CD4-positive, alpha-beta T cell treated with Interleukin-15 for 1 hour (primary cell): Measurements from ENCODE around the gene CD47.

Source experiments
- DNase-seq: peaks from one replicate; pipeline ENCODE4 v3.0.0-alpha.2; 2020

The CD47 gene

GRCh38 chr3:108114423-108115065 is 23.7 kb upstream of the CD47 start:
- no peak for DNase-seq

DNA sequence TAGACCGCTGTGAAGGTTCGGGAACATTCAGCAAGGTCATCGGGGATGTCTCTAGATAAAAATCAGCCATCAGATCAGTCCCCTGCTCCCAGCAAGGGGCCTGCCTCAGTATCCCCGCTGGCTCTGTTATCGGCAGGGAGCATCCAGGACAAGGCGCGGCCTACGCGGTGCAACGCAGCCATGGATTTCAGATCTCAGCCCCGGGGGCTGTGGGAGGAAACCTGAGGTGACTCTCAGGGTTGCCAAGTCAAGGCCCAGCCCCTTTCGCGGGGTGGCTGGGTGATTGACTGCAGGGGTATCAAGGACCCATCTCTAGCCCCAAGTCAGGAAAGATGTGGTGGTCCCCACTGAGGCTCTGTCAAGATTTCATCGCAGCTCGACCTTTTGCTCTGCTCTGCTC is 23.1 kb upstream of the CD47 start:
- DNase-seq, result no peak

- DNase-seq, result no peak
These were observed 20.1 kb upstream of the CD47 start for GRCh38 chr3:108110934-108111333.

DNA sequence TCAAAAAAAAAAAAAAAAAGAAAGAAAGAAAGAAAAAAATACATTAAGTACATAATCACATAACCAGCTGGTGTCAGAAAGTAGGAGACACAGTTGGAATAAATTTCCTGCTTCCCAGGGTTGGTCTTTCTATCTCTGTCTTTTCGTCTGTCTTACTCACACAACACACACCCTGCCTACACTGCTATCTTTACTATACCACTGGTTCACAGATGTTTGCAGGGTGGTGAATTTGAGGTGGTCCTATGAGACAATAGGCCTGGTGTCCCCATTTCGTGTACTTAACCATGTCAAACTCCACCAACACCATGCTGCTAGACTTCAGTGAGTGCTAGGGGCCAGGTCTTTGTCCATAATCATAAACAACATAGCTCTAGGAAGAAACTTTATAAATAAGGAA is 17.6 kb upstream of the CD47 start:
- no peak for DNase-seq

- DNase-seq, result no peak
These were observed 15.6 kb upstream of the CD47 start for GRCh38 chr3:108106449-108106848.

GRCh38 chr3:108106031-108106430 is 15.2 kb upstream of the CD47 start:
- DNase-seq, result no peak

- DNase-seq, result no peak
These were observed 13.3 kb upstream of the CD47 start for GRCh38 chr3:108103886-108104797.

GRCh38 chr3:108103040-108103751 is 12.4 kb upstream of the CD47 start:
- DNase-seq, result no peak

- no peak for DNase-seq
These were observed 11.7 kb upstream of the CD47 start for GRCh38 chr3:108102420-108103039.

GRCh38 chr3:108100906-108101660 is 10.3 kb upstream of the CD47 start:
- peak; percentile 48 for DNase-seq

DNA sequence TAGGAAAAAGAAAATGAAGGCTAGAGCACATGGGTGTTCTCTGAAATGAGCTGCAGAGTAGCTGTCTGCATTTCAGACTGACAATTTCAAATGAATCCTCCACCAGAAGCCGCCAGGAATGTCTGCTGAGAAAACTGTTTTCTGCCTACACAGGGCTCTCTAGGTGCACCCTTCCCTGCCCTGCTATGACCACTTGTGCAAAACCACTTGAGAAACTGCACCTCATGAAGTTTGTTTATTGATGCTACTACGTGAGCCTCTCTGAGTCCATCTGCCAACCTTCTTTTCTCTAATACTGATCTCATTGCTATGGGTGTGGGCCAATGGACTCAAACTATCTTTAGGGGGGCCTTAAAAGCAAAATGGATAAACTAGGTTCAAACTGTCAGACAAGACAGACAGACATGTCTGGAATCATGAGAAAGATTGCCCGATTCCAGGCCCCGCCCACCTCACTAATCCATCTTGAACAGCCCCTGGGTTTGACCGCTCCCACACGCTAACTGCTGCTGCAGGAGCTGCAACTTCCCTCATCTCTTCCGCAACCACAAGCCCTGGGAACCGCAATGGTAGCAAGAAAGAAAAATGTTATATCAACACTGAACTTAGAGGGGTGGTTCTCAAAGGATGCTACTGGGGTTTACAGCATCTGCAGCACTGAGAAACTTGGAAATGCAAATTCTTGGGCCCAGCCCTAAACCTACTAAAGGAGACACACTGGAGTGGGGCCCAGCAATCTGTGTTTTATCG is 9.0 kb upstream of the CD47 start:
- DNase-seq, result peak; percentile 28

DNA sequence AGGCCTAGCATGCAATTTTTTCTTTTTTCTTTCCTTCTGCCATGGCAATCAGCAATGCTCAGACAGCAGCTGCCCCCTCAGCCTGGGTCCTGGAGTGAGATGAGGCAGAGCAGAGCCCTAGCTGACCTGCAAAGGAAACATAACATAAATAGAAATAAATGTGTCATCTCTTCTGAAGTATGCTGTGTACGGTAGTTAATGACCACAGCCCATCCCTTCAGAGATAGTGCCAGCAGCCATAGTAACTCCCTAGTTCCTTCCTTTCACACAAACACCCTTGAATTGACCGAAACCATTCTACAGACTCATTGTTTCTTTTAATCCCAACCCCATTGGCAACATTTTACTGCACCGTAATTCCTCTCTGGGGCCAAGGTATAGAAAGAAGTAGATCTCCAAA is 8.4 kb upstream of the CD47 start:
- DNase-seq, result no peak

GRCh38 chr3:108098003-108098370 is 7.2 kb upstream of the CD47 start:
- DNase-seq, result no peak

DNA sequence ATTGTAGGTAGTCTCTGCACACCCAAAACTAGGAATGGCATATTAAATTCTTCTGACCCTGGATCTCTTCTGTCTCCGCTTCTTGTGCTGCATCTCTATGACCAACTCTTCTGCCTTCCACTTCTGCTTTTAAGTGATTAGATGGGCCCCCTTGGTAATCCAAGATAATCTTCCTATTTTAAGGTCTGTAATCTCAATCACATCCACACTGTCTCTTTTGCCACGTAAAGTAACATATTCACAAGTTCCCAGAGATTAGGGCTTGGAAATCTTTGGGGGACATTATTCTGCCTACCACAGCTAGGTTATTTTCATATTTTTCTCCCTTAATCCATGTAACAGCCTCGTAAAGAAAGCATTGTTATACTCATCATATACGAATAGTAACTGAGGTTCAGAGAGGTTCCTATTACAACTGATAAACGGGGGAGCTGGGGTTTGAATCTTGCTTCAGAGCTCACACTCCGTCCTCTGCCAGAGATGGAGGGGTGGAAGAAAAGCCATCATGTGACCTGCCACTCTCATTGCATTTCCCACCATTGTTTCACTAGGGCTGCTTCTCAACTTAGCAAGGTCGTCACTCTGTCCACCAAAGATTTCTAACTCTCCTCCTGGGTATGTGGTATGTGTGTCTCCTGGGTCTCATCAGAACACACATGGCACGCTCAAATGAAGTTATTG is 6.6 kb upstream of the CD47 start:
- no peak for DNase-seq

- no peak for DNase-seq
These were observed 5.9 kb upstream of the CD47 start for GRCh38 chr3:108096532-108097321.

- no peak for DNase-seq
These were observed 2.8 kb upstream of the CD47 start for GRCh38 chr3:108093616-108094015.

GRCh38 chr3:108093021-108093420 is 2.2 kb upstream of the CD47 start:
- DNase-seq, result no peak

GRCh38 chr3:108092501-108092900 is 1.7 kb upstream of the CD47 start:
- no peak for DNase-seq

DNA sequence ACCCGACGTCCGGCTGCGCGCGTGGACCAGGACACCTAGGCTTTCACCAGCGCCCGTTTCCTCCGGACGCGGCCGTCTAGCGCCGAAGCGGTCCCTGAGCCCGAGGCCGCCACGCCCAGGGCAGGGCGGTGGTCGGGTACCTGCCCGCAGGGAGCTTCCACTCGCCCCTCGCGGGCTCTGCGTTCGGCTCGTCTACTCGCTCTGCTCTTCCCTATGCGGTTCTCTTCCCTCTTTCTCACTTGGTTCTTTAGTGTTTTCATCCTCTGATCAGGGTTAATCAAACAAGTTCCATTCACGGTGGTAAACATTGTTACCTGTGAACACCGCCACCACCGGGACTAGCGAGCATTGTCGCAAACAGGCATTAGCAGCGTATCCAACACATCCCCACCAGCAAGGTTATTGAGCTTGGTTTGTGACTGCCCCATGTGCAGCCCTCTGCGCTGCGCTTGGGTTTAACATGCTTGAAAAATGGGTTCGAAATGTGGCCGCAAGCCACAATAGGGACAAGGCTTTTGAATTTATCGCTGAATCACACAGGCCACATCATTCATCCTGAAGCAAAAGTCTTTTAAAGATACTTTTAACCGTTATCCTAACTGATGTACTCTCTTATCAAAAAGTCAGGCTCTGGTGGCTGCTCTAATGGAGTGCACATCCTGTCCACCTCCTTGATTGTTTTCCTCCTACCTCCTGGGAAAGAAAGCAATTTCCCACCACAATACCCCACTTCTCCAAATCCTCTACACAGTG is 843 bp upstream of the CD47 start:
- DNase-seq, result peak; percentile 29
